ENCODE results near the gene RELA. TPM values are rescaled to one million over a fixed set of nuclear protein-coding genes. Genes with fewer than 3 reads are reported as not detected.

The RELA gene
- total and polyA plus RNA-seq, 10 of the 15 experiments (the other 5 are each of a cell fraction or from before 2014, with no cell fraction given), result 5.1 to 56.4 (median 34.2) TPM

GRCh38 chr11:65662799-65663638 lies at the start of gene RELA (continued):
- TF ChIP-seq ELK1 (IDR thresholded peaks at IDR 0.05; ENCODE audit: low read depth, low read length), result peak; percentile 57
- TF ChIP-seq KLF5 (IDR thresholded peaks at IDR 0.05; ENCODE audit: partially characterized antibody), result peak; percentile 10
- peak; percentile 5 for TF ChIP-seq BCL3 (IDR thresholded peaks at IDR 0.05; ENCODE audit: borderline replicate concordance, insufficient read depth, low read depth, low read length, poor library complexity, severe bottlenecking)
- peak; percentile 86 to 96; a peak in 3 of 4 replicates for TF ChIP-seq BHLHE40 (IDR thresholded peaks at IDR 0.05; ENCODE audit: borderline replicate concordance in 1 of 2, low read depth in 2 of 2, low read length in 1 of 2)
- 0 out of 2 replicates have a peak, but pooled peaks have one; percentile 3 for TF ChIP-seq REST (IDR thresholded peaks at IDR 0.05; ENCODE audit: low read depth, low read length)
- TF ChIP-seq STAT3 (IDR thresholded peaks at IDR 0.05; ENCODE audit: low read depth, low read length), result no peak
- no peak for TF ChIP-seq MTA2 (IDR thresholded peaks at IDR 0.05; ENCODE audit: low read depth)
- TF ChIP-seq DPF2 (IDR thresholded peaks at IDR 0.05), result peak; percentile 83
- no peak for TF ChIP-seq FOXK2 (IDR thresholded peaks at IDR 0.05)
- 0 out of 4 replicates have a peak, but pooled peaks of 1 of the 2 experiments have one; percentile 38 for TF ChIP-seq SRF (IDR thresholded peaks at IDR 0.05; ENCODE audit: low read depth in 2 of 2, low read length in 2 of 2)
- TF ChIP-seq SKIL (IDR thresholded peaks at IDR 0.05; ENCODE audit: low read depth, poor library complexity, severe bottlenecking), result peak; percentile 13
- TF ChIP-seq BMI1 (IDR thresholded peaks at IDR 0.05; ENCODE audit: borderline replicate concordance), result no peak
- TF ChIP-seq ZBED1 (IDR thresholded peaks at IDR 0.05; ENCODE audit: borderline replicate concordance), result 0 out of 2 replicates have a peak, but pooled peaks have one; percentile 18
- TF ChIP-seq NKRF (conservative IDR thresholded peaks at IDR 0.05), result peak; percentile 85
- no peak for TF ChIP-seq SMC3 (IDR thresholded peaks at IDR 0.05; ENCODE audit: borderline replicate concordance, low read length)
- TF ChIP-seq BRCA1 (IDR thresholded peaks at IDR 0.05; ENCODE audit: low read depth, low read length), result no peak
- peak; percentile 72; the same call in 1 of the 2 replicates for TF ChIP-seq GATAD2B (conservative IDR thresholded peaks at IDR 0.05; ENCODE audit: low read depth)
